HG02759 (cell line): ENCODE measurements around the gene TMEM52.

Experiments used
- ATAC-seq: cut with Tn5 transposase; IDR thresholded peaks from one replicate; pipeline ENCODE4 v1.9.1; 2021; ENCODE audit warnings: mild to moderate bottlenecking, moderate library complexity; ENCODE audit not compliant: unreplicated experiment

TMEM52 gene

DNA sequence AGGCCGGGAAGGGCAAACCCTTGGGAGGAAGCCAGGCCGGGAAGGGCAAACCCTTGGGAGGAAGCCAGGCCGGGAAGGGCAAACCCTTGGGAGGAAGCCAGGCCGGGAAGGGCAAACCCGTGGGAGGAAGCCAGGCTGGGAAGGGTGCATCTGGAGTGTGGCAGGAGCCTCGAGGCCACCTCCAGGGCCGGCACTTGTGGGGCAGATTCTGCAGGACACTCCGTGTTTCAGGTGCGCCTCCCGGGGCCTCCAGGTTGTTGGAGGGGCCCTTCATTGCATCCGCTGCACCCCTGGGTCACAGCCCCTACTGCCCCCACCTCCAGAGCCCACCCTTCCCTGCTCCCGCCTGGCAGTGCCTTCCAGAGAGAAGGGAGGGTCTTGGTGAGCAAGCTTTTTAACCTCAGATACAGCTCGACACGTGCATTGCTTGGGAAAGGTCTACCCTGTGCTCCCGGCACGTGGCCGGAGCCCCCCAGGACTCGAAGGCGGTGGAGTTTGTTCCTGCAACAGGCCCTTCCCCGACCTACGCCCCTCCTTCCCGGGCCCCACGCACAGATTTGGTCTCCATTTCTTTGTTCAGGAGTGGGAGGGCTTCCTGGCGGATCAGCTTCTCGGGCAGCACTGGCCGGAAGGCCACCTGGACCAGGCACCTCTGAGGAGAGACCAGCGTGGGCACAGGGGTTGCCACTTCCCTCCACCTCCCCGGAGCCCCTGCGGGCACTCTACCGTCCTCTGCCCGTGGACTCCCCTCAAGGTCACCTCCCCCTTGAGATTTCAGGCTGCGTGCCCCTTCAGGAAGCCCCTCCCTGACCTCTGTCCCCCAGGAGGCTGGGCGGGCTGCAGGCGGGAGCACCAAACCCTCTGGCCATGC lies 9.4 kb upstream of the TMEM52 start:
- ATAC-seq: no peak

DNA sequence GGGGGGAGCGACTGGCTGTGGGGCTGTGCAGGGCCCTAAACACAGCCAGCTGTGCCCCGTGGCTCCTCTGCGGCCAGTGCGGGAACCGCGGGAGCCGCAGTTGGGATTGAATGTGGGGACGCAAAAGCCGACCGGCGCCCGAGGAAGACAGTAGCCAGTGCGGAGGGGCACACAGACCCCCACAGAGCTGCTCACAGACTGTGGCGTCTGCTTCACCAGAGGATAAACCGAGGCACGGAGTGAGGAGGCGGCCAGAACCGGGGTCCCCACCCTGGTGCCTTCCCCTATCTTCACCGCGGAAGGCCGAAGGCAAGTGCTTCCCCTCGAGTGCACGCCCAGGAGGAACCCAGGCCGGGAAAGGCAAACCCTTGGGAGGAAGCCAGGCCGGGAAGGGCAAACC lies 8.7 kb upstream of the TMEM52 start:
- ATAC-seq: no peak

DNA sequence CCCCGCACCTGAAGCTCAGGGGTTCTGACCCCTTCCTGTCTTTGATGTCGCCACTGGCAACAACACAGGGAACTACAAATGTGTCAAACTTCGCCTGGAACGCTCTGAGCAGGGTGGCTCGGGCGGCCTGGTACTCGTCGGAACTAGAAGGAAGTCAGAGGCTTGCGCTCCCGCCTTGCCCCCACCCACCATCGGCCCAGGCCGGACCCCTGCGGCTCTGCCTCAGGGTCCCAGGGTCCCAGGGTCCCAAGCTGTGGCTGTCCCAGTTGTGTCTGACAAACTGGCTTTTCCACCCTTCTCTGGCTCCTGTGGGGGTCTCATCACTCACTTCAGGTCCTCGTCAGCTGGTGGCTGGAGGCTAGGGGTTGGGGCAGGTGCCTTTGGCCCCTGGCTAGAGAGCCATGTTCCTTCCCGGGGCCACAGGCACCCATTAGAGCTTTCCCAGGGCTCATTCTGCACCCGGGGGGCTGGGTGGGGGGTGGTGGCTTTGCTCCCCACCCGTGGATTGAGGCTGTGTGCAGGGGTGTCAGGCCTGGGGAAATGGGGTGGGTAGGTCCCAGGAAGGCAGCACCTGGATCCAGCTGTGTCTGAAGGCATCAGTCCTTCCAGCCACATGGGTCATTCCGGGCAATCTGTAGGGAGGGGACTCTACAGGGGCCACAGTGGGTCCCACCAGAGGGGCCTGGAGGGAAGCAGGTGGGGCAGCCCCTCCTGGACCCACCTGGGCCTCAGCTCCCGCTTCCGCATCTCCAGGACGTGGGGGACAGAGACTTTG lies 8.0 kb upstream of the TMEM52 start:
- ATAC-seq: no peak

DNA sequence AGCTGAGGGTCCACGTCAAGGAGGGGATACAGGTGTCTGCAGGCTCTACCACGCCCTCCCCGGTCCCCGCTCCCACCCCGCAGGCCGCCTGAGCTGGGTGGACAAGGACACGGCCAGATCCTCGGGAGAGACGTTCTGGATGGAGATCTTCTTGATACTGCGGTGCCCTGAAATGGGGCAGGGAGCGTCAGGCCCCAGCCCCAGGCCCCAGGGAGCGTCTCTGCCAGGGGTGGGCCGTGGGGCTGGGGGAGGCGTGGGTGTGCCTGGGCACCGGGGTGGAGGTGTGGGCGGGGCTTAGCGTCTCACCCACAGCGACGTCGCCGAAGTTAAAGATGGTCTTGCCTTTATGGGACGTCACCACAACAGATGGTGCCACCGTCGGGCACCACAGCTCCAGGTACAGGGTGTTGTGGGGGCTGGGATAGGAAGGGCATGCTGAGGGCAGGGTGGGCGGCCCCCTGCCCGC lies 7.3 kb upstream of the TMEM52 start:
- ATAC-seq: no peak

DNA sequence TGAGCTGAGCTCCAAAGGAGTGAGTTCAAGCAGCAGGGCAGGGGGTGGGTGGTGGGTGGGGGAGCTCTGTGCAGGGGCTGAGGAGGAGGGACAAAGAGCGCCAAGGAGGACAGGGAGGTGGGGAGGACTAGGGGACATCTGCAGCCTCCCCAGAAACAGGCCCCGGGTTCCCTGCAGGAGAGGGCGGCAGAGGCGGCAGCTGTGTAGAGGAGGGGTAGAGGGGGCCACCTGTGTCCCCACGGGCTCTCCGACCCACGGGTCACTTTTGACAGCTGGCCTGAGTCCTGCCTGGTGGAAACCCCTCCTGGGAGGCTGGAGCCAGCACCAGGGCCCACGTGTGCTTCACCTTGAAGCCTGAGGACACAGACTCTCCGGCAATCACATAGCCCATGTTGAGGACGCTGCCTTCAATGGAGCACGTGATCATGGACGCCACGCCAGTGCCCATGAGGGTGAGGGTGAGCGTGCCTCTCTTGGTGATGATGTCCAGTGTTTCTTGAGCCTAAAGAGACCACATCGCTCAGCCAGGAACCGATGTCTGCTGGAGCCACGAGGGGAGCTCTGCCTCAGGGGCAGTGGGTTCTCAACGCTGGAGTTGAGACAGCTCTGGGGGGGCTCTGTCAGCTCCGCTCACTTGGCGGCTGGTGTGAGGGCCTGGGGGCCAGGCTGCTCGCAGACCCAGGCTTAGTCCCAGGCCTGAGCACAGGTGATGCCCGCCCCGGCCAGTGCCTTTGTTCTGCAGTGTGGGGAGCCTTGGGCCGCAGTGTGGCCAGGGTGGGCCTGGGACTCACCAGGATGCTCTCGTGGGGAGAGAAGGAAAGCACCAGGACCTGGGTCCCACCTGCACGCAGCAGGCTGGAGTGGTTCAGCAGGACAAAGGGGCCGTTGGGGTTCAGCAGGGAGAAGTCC lies 6.6 kb upstream of the TMEM52 start:
- no peak for ATAC-seq

DNA sequence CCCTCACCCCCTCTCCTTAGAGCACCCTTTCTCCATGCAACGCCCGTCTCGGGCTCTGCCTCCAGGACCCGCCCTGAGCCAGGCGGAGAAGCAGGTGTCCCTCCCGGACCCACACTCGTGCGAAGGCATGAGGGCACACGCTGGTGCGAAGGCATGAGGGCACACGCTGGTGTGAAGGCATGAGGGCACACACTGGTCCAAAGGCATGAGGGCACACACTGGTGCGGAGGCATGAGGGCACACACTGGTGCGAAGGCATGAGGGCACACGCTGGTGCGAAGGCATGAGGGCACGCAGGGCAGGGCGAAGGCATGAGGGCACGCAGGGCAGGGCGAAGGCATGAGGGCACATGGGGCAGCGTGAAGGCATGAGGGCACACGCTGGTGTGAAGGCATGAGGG lies 5.8 kb upstream of the TMEM52 start:
- ATAC-seq: no peak

DNA sequence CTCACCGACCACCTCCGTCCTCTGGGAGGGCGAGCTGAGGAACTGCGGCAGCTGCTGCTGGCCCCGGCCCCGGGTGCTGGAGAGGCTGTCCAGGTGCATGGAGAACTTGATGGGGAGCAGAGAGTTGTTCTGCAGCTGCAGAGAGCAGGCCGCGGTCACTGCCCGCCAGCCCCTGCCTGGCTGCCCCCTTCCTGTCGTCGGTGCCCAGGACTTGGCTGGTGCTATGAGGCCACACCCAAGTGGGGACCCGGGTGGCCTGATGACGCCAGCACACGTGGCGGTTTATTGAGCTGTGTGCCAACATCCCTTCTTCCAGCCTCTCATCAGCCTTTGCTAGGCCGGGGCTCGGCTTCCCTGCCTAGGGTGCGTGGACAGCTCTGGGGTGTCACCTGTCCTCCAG lies 5.3 kb upstream of the TMEM52 start:
- ATAC-seq: no peak

DNA sequence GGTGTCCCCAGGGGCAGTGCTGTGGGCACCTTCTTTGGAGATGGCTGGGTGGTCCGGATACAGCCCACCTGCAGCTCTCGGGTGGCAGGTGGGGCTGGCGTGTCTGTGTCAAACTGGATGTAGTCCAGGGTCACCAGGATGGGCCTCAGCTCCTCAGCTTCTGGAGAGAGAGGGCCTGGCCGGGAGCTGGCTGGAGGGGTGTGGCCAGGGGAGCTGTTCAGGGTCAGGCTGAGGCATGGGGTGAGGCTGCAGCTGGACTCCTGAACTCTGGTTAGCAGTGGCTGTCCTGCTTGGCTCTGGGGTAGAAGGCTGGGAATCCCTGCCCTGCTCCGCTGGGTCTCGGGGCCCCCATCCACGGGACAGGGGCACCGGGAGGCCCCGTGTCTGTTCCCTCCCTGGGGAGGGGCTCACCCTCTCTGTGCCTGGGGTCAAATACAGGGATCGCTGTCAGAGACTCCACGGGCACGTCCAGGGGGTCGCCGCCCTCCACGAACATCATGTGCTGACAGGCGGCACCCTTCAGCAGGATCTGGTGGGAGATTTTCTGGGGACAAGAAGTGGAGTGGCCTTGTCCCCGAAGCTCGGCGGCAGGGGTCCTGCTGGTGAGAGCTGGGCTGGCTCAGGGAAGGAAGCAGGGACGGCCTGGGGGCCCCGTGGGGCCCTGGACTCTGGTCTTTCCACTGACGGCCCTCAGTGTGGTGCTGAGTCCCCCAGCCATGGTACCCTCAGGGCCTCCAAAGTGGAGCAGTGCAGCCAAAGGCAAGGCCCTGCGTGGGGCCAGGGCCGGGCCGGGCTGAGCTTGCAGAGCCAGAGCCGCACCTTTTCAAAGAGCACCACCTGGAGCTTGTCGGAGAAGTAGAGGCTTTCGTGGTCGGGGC lies 4.1 kb upstream of the TMEM52 start:
- ATAC-seq: no peak

DNA sequence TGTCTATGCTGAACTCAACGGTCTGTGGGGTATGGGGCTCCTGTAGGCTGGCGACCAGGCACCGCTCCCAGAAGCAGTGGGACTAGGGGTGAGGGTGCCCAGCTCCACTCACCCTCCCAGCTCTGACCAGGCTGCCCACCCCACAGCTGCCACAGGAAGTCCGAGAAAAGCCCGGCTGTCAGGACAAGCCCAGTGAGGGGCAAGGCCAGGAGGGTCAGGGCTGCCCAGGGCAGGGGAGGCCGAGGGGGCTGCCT lies 3.5 kb upstream of the TMEM52 start:
- ATAC-seq: no peak

DNA sequence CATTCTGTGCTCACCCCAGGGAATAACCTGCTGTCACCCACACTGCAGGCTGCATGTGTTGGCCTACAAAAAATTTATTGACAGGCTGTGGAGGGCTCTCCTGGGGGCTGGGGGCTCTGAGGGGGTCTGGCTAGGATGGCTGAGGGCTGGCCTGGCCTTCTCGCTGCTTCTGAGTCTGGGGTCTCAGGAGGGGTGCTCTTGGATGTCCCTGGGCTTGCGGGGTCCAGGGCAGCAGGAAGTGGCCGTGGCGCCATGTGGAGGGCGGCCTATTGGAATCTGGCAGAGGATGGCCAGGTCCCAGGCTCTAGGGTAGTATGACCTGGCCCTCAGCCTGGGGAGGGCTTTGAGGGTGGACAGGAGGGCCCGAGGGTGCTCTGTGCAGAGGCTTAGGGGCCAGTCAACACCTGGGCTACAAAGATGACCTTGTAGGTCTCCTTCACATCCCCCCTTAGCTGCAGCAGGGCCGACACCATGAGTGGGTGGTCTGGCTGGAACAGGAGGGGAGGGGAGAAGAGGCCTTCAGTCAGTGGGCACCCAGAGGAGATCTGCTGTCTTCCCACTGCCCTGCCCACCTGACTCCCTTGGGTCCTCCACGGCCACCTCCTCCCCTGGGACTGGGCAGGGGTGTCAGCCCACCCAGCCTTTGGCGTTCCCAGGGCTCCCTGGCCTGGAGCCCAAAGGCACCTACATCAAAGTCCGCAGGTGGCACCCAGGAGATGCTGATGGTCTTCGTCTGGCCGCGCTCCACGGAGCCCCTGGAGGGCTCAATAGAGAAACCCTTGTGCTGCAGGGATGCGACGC lies 3.0 kb upstream of the TMEM52 start:
- ATAC-seq: no peak

DNA sequence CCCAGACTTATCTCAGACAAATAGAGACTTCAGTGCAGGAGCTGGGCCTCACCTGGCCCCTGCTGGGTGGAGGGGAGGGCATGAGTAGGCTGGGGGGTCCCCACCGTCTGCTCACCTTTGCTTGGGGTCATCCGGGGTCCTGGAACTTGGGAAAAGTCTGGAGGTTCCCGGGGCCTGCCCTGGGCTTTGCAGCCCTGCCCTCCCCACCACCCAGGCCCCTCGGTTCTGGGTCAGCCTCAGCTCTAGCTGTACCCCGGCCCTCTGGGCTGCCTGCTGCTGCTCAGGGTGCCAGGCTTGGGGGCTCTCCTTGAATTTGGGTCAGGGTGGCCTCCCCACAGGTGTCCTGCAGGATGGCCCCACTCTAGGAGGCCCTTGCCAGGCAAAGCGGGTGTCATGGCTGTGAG lies 2.4 kb upstream of the TMEM52 start:
- ATAC-seq: no peak

DNA sequence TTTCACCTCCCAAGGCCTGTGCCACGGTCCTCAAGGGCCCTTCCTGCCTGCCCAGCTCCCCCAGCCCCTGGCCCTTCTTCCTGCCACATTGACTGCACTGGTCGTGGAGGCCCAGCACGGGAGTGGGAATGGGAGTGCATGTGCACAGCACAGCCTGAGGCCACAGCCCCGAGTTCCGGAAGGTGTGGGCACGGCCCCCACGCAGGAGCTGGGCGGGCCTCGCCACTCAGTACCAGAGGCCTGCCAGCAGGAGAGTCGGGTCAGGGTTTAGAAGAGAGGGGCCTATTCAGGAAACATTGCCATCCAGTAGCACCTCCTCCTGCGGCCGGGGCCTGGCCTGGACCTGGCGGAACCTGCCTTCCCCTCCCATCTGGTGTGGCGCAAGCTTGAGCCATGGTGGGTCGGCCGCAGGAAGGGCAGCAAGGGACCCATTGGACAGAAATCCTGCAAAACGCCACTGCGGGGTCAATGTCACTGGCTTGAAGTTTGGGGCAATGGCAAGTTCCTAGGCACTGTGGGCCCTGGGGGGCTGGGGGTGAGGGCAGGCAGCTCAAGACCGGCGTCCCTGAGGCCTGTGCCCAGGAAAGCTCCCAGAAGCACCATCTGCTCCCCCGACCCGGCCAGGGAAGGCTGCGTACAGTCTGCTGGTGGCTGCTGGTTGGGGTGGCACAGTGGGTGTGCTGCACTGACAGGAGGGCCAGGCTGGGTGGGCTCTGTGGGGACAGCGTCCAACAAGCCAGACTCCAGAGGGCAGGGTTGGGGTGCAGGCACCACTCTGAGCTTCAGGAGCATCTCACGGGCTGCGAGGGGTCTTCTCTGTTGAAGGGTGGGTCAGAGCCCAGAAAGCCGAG lies 1.8 kb upstream of the TMEM52 start:
- no peak for ATAC-seq

DNA sequence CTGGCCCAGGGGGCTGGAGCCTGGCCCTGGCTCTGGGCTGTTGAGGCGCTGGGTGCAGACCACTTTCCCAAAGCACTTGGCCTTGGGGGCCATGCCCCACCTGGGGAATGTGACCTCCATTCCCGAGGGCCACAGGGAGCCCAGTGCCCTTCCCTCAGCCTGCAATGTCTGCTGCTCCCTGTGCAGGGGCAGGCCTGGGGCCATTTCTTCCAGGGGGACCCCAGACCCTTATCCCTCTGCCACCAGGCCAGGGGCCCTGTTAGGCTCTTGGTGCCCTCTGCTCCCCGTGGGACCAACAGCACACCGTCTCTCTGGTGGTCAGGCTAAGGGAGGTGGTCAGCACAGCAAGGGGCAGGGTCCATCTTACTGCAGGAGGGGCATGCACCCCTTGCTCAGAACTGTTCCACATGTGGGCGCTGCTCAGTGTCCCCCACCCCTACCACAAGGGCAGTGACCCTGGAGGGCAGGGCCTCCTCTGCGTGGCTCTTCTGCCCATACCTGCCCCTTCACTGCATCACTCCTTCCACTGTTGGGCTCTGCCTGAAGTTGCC lies 1.1 kb upstream of the TMEM52 start:
- no peak for ATAC-seq

DNA sequence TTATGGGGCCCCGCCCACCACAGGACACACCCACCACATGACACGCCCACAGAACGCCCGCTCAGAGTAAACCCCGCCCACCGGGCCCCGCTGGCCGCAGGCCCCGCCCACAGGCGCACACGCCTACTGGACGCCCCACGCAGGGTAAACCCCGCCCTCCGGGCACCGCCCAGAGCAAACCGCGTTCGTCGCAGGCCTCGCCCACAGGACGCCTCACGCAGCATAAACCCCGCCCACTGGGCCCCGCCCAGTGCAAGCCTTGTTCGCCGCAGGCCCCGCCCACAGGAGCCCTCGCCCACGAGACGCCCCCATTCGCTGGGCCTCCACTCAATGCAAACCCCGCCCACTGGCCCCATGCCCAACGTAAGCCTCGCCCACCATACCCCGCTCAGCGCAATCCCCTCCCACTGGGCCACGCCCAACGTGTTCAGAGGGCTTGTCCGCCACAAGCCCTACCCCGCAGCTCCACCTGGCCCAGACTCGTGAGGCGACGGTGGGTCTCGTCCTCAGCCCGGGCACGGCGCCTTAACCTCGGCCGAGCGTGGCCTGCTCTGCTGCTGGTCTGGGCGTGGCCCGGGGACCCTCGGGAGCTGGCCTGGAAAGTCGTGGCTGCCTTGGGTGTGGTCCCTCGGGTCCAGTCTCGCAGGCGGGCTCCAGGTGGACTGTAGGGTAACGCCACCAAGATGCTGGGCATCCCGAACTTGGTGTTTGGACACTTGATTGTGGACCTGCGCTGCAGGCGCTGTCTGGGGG lies 401 bp upstream of the TMEM52 start:
- ATAC-seq: peak; percentile 82

DNA sequence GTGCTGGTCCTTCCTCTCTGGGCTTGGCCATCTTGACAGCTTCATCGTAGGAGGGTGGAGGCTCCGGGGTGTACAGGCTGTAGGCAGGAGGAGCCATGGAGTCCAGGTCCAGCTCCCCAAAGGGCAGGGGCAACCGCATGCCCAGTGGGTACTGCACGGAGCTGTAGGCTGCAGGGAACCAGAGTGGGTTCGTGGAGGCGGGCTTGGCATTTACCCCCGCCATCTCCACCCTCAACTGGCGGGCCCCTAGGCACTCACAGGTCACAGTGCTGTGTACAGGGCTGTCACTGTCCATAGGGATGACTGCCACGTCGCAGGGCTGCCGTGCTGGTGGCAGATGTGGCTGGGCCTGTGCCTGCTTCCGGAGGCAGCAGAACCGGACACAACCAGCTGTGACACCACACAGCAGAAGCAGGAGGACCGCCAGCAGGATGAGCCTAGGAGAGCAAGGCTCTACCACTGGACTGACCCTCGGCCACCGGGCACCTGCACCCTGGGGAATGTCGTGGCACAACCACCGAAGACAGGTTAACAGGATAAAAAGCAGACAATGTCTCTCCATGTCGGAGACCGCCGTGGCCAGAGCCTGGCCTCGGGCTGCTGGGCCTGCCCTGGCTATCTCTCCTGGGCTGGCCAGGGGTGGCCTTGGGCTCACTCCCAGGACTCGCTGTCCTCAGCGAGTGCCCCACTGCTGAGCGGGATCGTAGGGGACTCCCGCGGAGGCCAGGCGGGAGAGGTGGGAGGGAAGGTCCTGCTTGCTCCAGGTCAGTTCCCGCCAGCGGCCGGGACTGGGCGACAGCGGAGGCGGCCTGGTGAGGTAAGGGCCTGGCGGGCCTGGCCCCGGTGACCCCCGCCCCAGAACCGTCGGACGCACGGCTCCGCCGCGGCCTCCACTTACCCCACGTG lies 831 bp downstream of the TMEM52 start:
- ATAC-seq: no peak

DNA sequence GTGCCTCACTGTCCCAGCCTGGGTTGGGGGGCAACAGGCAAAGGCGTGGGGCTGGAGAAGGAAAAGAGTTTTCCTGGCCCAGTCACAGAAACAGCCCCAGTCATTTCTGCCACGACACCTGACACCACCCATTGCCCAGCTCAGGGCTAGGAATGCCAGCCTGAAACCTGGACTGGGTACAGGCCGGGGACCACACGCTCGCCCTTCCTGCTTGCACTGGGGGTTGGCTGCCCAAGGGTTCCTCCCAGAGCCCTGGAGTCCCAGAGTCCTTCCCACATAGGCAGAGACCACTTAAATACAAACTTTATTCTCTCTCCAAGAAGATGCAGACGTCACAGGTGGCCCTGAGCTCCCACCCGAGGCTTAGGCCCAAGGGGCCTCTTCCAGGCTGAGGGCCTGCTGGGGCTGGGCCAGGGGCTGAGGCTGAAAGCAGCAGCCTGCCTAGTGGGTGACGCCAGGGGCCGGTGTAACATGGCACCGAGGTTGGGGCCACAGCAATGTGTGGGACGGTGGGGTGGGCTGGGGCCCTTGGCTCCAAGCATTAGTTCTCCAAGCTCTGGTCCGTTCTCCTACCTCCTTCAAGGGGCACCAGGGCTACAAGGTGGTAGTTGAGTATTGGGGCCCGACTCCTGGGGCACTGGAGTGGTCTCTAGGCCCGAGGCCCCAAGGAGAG lies 1.6 kb downstream of the TMEM52 start:
- no peak for ATAC-seq
